Breast epithelium (tissue), 3 donors: ENCODE results near the gene MAPK1.

Experiments
- CTCF ChIP-seq, 3 donors: fragments of 450-650 bp; IDR thresholded peaks; one replicate each; pipeline ENCODE4 v1.5.1; 2016 to 2017; ENCODE audit warnings: antibody characterized with exemption in 3 of 3, mild to moderate bottlenecking in 3 of 3, moderate library complexity in 3 of 3
- POLR2A ChIP-seq: fragments of 450-650 bp; IDR thresholded peaks from one replicate; pipeline ENCODE4 v1.6.1; 2016; ENCODE audit warnings: antibody characterized with exemption, mild to moderate bottlenecking, moderate library complexity
- POLR2AphosphoS5 ChIP-seq, 3 donors: sonication (generic); formaldehyde crosslinking; IDR thresholded peaks; one replicate each; pipeline ENCODE4 v1.6.1; 2017; ENCODE audit warnings: antibody characterized with exemption in 3 of 3

- no peak for TF ChIP-seq POLR2A
- TF ChIP-seq POLR2AphosphoS5 (IDR thresholded peaks at IDR 0.05): no peak
- no peak for TF ChIP-seq CTCF (IDR thresholded peaks at IDR 0.05)
These were observed 129.4 kb downstream of the MAPK1 start for GRCh38 chr22:21738081-21738480.
